ENCODE data around the gene DHX58.

The DHX58 gene

DNA sequence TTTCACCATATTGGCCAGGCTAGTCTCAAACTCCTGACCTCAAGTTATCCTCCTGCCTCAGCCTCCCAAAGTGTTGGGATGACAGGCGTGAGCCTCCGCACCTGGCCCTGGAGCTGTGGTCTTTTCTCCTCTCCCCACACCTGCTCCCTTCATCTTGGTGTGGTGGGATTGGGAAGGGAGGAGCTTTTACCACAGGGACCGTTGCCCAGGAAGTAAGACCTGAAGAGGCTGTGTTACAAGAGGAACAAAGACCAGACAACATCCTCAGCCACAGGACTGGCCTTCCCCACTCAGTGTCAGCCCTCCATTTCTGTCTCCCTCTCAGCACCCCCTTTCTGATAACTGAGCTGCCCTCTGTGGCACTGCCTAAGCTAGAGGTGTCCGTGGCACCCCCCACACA is 52.7 kb downstream of the DHX58 start:
- TF ChIP-seq, protein P1, sequence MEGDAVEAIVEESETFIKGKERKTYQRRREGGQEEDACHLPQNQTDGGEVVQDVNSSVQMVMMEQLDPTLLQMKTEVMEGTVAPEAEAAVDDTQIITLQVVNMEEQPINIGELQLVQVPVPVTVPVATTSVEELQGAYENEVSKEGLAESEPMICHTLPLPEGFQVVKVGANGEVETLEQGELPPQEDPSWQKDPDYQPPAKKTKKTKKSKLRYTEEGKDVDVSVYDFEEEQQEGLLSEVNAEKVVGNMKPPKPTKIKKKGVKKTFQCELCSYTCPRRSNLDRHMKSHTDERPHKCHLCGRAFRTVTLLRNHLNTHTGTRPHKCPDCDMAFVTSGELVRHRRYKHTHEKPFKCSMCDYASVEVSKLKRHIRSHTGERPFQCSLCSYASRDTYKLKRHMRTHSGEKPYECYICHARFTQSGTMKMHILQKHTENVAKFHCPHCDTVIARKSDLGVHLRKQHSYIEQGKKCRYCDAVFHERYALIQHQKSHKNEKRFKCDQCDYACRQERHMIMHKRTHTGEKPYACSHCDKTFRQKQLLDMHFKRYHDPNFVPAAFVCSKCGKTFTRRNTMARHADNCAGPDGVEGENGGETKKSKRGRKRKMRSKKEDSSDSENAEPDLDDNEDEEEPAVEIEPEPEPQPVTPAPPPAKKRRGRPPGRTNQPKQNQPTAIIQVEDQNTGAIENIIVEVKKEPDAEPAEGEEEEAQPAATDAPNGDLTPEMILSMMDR (IDR thresholded peaks at IDR 0.05; ENCODE audit: low read depth, low read length, missing control alignments): no peak
- H3K4me3 ChIP-seq (replicated peaks; ENCODE audit: low read depth, low read length): no peak overlapping the region
- DNase-seq (ENCODE audit: extremely low read depth, low read depth): no peak

DNA sequence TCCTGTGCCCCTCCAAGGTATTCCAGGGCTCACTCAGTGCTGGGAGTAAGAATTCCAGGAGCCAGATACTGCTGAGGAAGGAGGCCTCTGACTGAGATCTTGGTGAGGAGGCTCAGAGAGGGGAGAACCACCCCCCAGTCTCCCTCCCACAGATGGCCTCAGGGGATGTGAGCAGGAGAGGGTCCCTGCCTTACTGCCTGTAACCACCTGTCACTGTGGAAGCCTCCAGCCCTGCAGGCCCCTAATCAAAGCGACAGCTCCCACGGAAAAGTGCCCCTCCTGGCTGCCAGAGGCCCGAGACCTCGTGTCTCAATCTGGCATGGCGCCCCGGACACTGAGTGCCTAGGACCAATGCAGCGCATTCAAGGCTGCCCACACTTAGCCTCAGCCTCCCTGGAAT is 54.5 kb downstream of the DHX58 start:
- no peak for DNase-seq (ENCODE audit: extremely low read depth, low read depth)
- TF ChIP-seq, protein P1 (IDR thresholded peaks at IDR 0.05; ENCODE audit: low read depth, low read length, missing control alignments): no peak

DNA sequence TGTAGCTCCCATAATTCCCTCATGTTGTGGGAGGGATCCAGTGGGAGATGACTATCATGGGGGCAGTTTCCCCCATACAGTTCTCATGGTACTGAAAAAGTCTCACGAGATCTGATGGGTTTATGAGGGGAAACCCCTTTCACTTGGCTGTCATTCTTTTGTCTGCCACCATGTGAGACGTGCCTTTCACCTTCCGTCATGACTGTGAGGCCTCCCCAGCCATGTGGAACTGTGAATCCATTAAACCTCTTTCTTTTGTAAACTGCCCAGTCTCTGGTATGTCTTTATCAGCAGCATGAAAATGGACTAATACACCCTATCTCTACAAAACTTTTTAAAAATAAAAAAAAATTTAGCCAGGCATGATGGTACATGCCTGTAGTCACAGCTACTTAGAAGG is 55.9 kb downstream of the DHX58 start:
- no peak for DNase-seq (ENCODE audit: extremely low read depth, low read depth)
- TF ChIP-seq, protein P1 (IDR thresholded peaks at IDR 0.05; ENCODE audit: low read depth, low read length, missing control alignments): no peak
- H3K4me3 ChIP-seq (replicated peaks; ENCODE audit: low read depth, low read length): no peak overlapping the region

More for the DNA sequence above, 54.5 kb downstream of the DHX58 start:
- no peak overlapping the region for H3K4me3 ChIP-seq (replicated peaks; ENCODE audit: low read depth, low read length)

DNA sequence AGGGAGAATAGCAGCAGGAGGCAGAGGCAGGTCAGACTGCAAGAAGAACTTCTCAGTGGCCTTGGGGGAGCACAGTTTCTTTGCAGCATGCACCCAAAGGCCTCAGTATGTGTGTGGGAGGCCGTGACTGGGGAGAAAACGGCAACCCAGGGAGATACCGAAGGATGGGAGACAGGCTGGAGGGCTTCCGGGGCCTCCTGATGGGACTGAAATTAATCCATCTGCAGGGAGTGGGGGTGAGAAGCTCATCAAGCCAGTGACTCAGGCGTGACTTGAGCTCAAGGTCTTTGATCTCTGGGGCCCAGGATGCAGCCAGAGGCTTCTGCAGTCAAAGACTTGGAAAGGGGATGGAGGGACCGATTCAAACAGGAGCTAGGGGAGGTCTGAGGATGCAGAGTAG is 57.0 kb downstream of the DHX58 start:
- DNase-seq (ENCODE audit: extremely low read depth, low read depth): no peak
- TF ChIP-seq, protein P1 (IDR thresholded peaks at IDR 0.05; ENCODE audit: low read depth, low read length, missing control alignments): no peak

DNA sequence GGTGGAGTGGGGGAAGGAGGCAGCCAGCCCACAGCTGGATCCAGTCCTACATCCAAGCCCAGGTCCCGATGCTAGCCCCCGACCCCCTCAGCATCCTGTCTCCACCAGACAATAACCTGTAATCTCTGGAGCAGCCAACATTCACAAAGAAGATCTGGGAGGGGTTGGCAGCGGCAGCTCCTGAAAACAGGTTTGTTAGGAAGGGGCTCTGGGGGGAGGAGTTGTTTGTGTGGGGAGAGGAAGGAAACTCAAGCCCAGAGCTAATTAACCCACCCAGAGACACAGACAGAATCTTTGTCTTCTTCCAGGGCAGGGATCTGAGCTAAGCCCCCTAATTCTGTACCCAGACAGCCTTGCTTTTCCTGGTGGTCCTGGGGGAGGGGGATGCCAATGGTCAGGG is 57.5 kb downstream of the DHX58 start:
- TF ChIP-seq, protein P1 (IDR thresholded peaks at IDR 0.05; ENCODE audit: low read depth, low read length, missing control alignments): no peak
- no peak overlapping the region for H3K4me3 ChIP-seq (replicated peaks; ENCODE audit: low read depth, low read length)
- DNase-seq (ENCODE audit: extremely low read depth, low read depth): no peak

More for the DNA sequence above, 57.0 kb downstream of the DHX58 start:
- H3K4me3 ChIP-seq (replicated peaks; ENCODE audit: low read depth, low read length): no peak overlapping the region

DNA sequence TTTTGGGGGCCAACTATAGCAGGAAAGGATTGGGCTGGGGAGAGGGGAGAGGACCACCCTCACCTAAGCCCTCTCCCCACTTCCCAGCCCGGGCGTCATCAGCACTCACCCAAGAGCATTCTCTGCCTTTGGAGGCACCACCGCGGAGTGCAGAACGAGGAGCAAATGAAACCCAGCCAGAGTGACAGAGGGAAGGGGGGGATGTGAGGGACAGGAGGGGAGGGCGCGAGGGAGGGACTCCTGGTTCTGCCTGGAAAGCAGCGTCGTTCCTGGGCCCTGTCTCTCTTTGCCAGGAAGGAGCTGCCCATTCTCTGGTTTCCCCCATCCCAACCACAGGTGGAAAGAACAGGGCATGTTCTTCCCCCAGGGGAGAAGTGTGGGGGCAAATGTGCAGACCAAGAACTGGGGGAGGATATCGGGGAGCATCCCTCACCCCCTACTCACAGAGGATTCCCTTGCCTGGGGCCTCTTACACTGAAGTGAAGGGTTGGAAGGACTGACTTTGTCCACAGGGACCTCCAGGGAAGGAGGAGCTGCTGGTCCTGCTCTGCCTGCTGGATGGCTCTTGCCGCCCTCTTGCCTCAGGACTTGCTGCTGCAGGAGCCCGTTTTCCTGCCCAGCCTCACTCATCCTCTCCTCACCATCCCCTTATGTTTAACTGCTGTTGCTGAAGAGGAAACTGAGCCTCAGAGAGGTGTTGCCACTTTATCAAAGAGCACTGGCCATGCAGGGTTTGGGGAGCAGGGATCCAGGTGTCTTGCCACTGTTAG is 58.6 kb downstream of the DHX58 start:
- DNase-seq (ENCODE audit: extremely low read depth, low read depth): no peak
- H3K4me3 ChIP-seq (replicated peaks; ENCODE audit: low read depth, low read length): no peak overlapping the region
- TF ChIP-seq, protein P1 (IDR thresholded peaks at IDR 0.05; ENCODE audit: low read depth, low read length, missing control alignments): no peak
